H9 (cell line): ENCODE results near the gene CACNA1F. TPM values are rescaled to one million over a fixed set of nuclear protein-coding genes. Genes with fewer than 3 reads are reported as not detected.

ENCODE experiments used
- DNase-seq: peaks from one replicate; pipeline ENCODE4 v3.0.0-alpha.2; 2017
- H2AFZ ChIP-seq: one replicate; pipeline ENCODE4 v1.6.1; 2013; ENCODE audit warnings: mild to moderate bottlenecking, low read length, control low read depth, moderate library complexity
- H2AK5ac ChIP-seq: 2 replicates; pipeline ENCODE4 v1.6.1; 2013; ENCODE audit warnings: low read length, control low read depth, mixed read lengths; ENCODE audit not compliant: insufficient read length
- H2BK120ac ChIP-seq: one replicate; pipeline ENCODE4 v1.6.1; 2013; ENCODE audit warnings: low read depth, mild to moderate bottlenecking, low read length, control low read depth, inconsistent platforms; ENCODE audit not compliant: poor library complexity, severe bottlenecking
- H2BK12ac ChIP-seq: 2 replicates; pipeline ENCODE4 v1.6.1; 2013; ENCODE audit warnings: low read length, control low read depth, mixed read lengths, low read depth; ENCODE audit not compliant: insufficient read length
- H2BK15ac ChIP-seq: 2 replicates; pipeline ENCODE4 v1.6.1; 2013; ENCODE audit warnings: low read depth, low read length, control low read depth
- H2BK20ac ChIP-seq: one replicate; pipeline ENCODE4 v1.6.1; 2013; ENCODE audit warnings: low read depth, mild to moderate bottlenecking, low read length, control low read depth, inconsistent platforms; ENCODE audit not compliant: poor library complexity, severe bottlenecking
- H2BK5ac ChIP-seq: 2 replicates; pipeline ENCODE4 v1.6.1; 2013; ENCODE audit warnings: low read length, control low read depth, mixed read lengths; ENCODE audit not compliant: insufficient read length
- H3K14ac ChIP-seq: 2 replicates; pipeline ENCODE4 v1.6.1; 2013; ENCODE audit warnings: low read length, control low read depth; ENCODE audit not compliant: insufficient read depth
- H3K18ac ChIP-seq: 2 replicates; pipeline ENCODE4 v1.6.1; 2013; ENCODE audit warnings: low read depth, mild to moderate bottlenecking, mixed read lengths, low read length, control low read depth; ENCODE audit not compliant: insufficient read length
- H3K23ac ChIP-seq: 2 replicates; pipeline ENCODE4 v1.6.1; 2013; ENCODE audit warnings: low read length, control low read depth, mixed read lengths, low read depth; ENCODE audit not compliant: insufficient read length
- H3K23me2 ChIP-seq: 2 replicates; pipeline ENCODE4 v1.6.1; 2013; ENCODE audit warnings: low read depth, mild to moderate bottlenecking, mixed read lengths, low read length, control low read depth; ENCODE audit not compliant: insufficient read length, poor library complexity, severe bottlenecking
- H3K27ac ChIP-seq: 2 replicates; pipeline ENCODE4 v1.5.1; 2013; ENCODE audit warnings: low read length, control low read depth, mixed read lengths, low read depth; ENCODE audit not compliant: insufficient read length
- H3K27me3 ChIP-seq: 2 replicates; pipeline ENCODE4 v1.6.1; 2013; ENCODE audit warnings: low read length, control low read depth, inconsistent platforms; ENCODE audit not compliant: insufficient read depth
- H3K4ac ChIP-seq: 2 replicates; pipeline ENCODE4 v1.6.1; 2013; ENCODE audit warnings: low read depth, mild to moderate bottlenecking, control low read depth, inconsistent platforms, low read length, moderate library complexity
- H3K4me1 ChIP-seq: 2 replicates; pipeline ENCODE4 v1.6.1; 2013; ENCODE audit warnings: low read length, control low read depth, inconsistent platforms; ENCODE audit not compliant: insufficient read depth
- H3K4me2 ChIP-seq: 2 replicates; pipeline ENCODE4 v1.6.1; 2013; ENCODE audit warnings: low read length, control low read depth, mixed read lengths; ENCODE audit not compliant: insufficient read length, insufficient read depth
- H3K56ac ChIP-seq: 2 replicates; pipeline ENCODE4 v1.6.1; 2013; ENCODE audit warnings: low read depth, mild to moderate bottlenecking, mixed read lengths, low read length, control low read depth; ENCODE audit not compliant: insufficient read length
- H3K79me1 ChIP-seq: 2 replicates; pipeline ENCODE4 v1.6.1; 2013; ENCODE audit warnings: low read depth, mild to moderate bottlenecking, moderate library complexity, low read length, control low read depth, inconsistent platforms; ENCODE audit not compliant: insufficient read depth, poor library complexity, severe bottlenecking
- H3K79me2 ChIP-seq: 2 replicates; pipeline ENCODE4 v1.6.1; 2013; ENCODE audit warnings: low read length, control low read depth, inconsistent platforms; ENCODE audit not compliant: insufficient read depth
- H3K9ac ChIP-seq: 2 replicates; pipeline ENCODE4 v1.6.1; 2013; ENCODE audit warnings: low read length, control low read depth, mixed read lengths; ENCODE audit not compliant: insufficient read length; ENCODE audit errors: extremely low read depth
- H3K9me3 ChIP-seq: one replicate; pipeline ENCODE4 v1.6.1; 2013; ENCODE audit warnings: low read depth, low read length, inconsistent platforms; ENCODE audit not compliant: control insufficient read depth
- H3T11ph ChIP-seq: one replicate; pipeline ENCODE4 v1.6.1; 2013; ENCODE audit warnings: mild to moderate bottlenecking, low read length, control low read depth, inconsistent platforms
- H4K20me1 ChIP-seq: one replicate; pipeline ENCODE4 v1.6.1; 2013; ENCODE audit not compliant: control insufficient read depth, insufficient read length, insufficient read depth
- H4K5ac ChIP-seq: 2 replicates; pipeline ENCODE4 v1.6.1; 2013; ENCODE audit warnings: low read depth, mild to moderate bottlenecking, mixed read lengths, low read length, control low read depth; ENCODE audit not compliant: insufficient read length
- H4K8ac ChIP-seq: replicated peaks from 2 replicates; pipeline ENCODE4 v1.6.1; 2013; ENCODE audit warnings: low read length, control low read depth, mixed read lengths, low read depth; ENCODE audit not compliant: insufficient read length
- H4K91ac ChIP-seq: 2 replicates; pipeline ENCODE4 v1.6.1; 2013; ENCODE audit warnings: low read depth, mild to moderate bottlenecking, moderate library complexity, mixed read lengths, low read length, control low read depth; ENCODE audit not compliant: insufficient read length
- H3K27ac Mint-ChIP-seq, 3 experiments: 2 replicates in 2 of 3; 3 replicates in 1 of 3; pipeline ENCODE4 v1.8.0; 2020 to 2021; ENCODE audit warnings: mixed read lengths in 3 of 3, mild to moderate bottlenecking in 1 of 3, moderate library complexity in 1 of 3
- H3K27me3 Mint-ChIP-seq: 2 replicates; pipeline ENCODE4 v1.8.0; 2021; ENCODE audit warnings: low read depth, mild to moderate bottlenecking, moderate library complexity, mixed read lengths
- H3K36me3 Mint-ChIP-seq, 3 experiments: 2 replicates in 2 of 3; 3 replicates in 1 of 3; pipeline ENCODE4 v1.8.0; 2020 to 2021; ENCODE audit warnings: low read depth in 3 of 3, mixed read lengths in 3 of 3; ENCODE audit not compliant: insufficient read depth in 1 of 3
- H3K4me1 Mint-ChIP-seq, 2 experiments: 2 replicates each; pipeline ENCODE4 v1.8.0; 2020; ENCODE audit warnings: mixed read lengths in 2 of 2
- H3K4me3 Mint-ChIP-seq, 2 experiments: 2 replicates in 1 of 2; 3 replicates in 1 of 2; pipeline ENCODE4 v1.8.0; 2020 to 2021; ENCODE audit warnings: mild to moderate bottlenecking in 2 of 2, mixed read lengths in 2 of 2, moderate library complexity in 1 of 2
- H3K9me3 Mint-ChIP-seq, 2 experiments: 2 replicates in 1 of 2; 3 replicates in 1 of 2; pipeline ENCODE4 v1.8.0; 2020; ENCODE audit warnings: mild to moderate bottlenecking in 2 of 2, mixed read lengths in 2 of 2, moderate library complexity in 1 of 2
- CTCF ChIP-seq: fragments of 200-600 bp; sonication (generic); conservative IDR thresholded peaks from 3 replicates; pipeline ENCODE4 v1.8.0; 2021; ENCODE audit warnings: antibody characterized with exemption, mild to moderate bottlenecking
- WGBS: extraction: QIAGEN DNeasy Blood & Tissue Kit; methylation state at CpG from one replicate; pipeline ENCODE4 v1.1.7; 2013; ENCODE audit warnings: missing lambda C conversion rate, low lambda C conversion rate, mixed read lengths; ENCODE audit not compliant: insufficient read length; ENCODE audit errors: extremely low coverage; 5-methylcytosine and 5-hydroxymethylcytosine counted together
- total RNA-seq: library from RNA; stranded (reverse); gene quantifications from 2 replicates; pipeline ENCODE4 v1.2.1, GENCODE V29; 2021

The CACNA1F gene
- total RNA-seq, 1 experiment from 2014 or later: 1.4 TPM

- H3T11ph ChIP-seq: no peak overlapping the region
- no peaks in the 10 kb centered on the region for H3K27me3 ChIP-seq
- no CpG with 5 or more reads among the region's 65 CpGs for WGBS
- no peak overlapping the region for H3K27ac ChIP-seq
- peak; percentile 72 for TF ChIP-seq CTCF
- no peaks in the 10 kb centered on the region for H4K20me1 ChIP-seq
- Mint-ChIP-seq H3K4me1 (peaks cover 3 to 7% of the 10 kb centered on the region in 2 experiments), H3K9me3 (peaks cover 58 to 67% of the 10 kb centered on the region in 2 experiments), H3K4me3 (peak overlapping the region; percentile 78 to 87), H3K36me3 (peaks cover 4% of the 10 kb centered on the region in 3 experiments; a peak in 5 of 7 replicates), H3K27ac (peak overlapping the region; percentile 97 to 98 (median 98)), H3K27me3 (peaks cover 12% of the 10 kb centered on the region)
- no peaks in the 10 kb centered on the region for H3K79me2 ChIP-seq
- peak; percentile 86 for DNase-seq
- no peak overlapping the region for H2AFZ ChIP-seq
- no peak overlapping the region for H3K4ac ChIP-seq
- H2BK15ac ChIP-seq: no peak overlapping the region
- no peak overlapping the region for H3K14ac ChIP-seq
- H3K23me2 ChIP-seq: no peaks in the 10 kb centered on the region
- H3K18ac ChIP-seq: no peak overlapping the region
- peaks cover 14% of the 10 kb centered on the region for H3K9me3 ChIP-seq
- no peak overlapping the region for H4K5ac ChIP-seq
- H3K23ac ChIP-seq: no peak overlapping the region
- H3K79me1 ChIP-seq: no peaks in the 10 kb centered on the region
- no peak overlapping the region for H3K56ac ChIP-seq
- H2AK5ac ChIP-seq: no peak overlapping the region
- no peaks in the 10 kb centered on the region for H3K4me1 ChIP-seq
- no peak overlapping the region for H3K9ac ChIP-seq
- H3K4me2 ChIP-seq: peak overlapping the region; percentile 50
- no peak overlapping the region for H4K8ac ChIP-seq
- H4K91ac ChIP-seq: no peak overlapping the region
- no peak overlapping the region for H2BK5ac ChIP-seq
- H2BK20ac ChIP-seq: no peak overlapping the region
- no peak overlapping the region for H2BK120ac ChIP-seq
- no peak overlapping the region for H2BK12ac ChIP-seq
Measured at GRCh38 chrX:49155900-49156837, 77.0 kb downstream of the CACNA1F start.
